ENCODE data around the gene ARID5B.
A peak's percentile ranks its signal among the peaks of the same experiment; 100 is the strongest.

ARID5B gene

DNA sequence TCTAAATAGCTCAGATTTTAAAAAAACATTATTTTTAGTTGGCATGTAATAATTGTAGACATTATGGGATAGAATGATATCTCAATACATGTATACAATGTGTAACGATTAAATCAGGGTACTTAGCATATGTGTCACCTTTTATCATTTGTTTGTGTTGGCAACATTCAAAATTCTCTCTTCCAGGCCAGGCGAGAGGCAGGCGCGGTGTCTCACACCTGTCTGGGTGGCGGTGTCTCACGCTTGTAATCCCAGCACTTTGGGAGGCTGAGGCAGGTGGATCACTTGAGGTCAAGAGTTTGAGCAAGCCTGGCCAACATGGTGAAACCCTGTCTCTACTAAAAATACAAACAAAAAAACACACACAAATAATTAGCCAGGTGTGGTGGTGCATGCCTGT, 215.4 kb downstream of the ARID5B start:
- Histone ChIP-seq H4K20me1 (ENCODE audit: insufficient read depth, low read length, poor library complexity, severe bottlenecking) (no peaks in the 10 kb centered on the region), H3K4me1 (ENCODE audit: insufficient read depth, low read length, poor library complexity, severe bottlenecking) (no peaks in the 10 kb centered on the region), H3K9ac (ENCODE audit: low read depth, low read length, poor library complexity, severe bottlenecking) (no peak overlapping the region), H3K27me3 (ENCODE audit: insufficient read depth, low read length, poor library complexity, severe bottlenecking) (no peaks in the 10 kb centered on the region), H3K36me3 (ENCODE audit: insufficient read depth, low read length) (no peaks in the 10 kb centered on the region), H3K4me2 (ENCODE audit: low read depth, low read length, poor library complexity, severe bottlenecking) (no peak overlapping the region), H3K79me2 (ENCODE audit: insufficient read depth, low read length) (no peaks in the 10 kb centered on the region), H3K9me3 (ENCODE audit: insufficient read depth, low read depth, low read length) (no peaks in the 10 kb centered on the region; the same call in 1 of the 2 replicates), H2AFZ (ENCODE audit: low read length) (no peak overlapping the region), H3K4me3 (ENCODE audit: low read length, poor library complexity, severe bottlenecking) (no peak overlapping the region), H3K9me2 (replicated peaks; ENCODE audit: low read depth, low read length) (no peaks in the 10 kb centered on the region), H3F3A (ENCODE audit: low read depth) (no peaks in the 10 kb centered on the region)
- TF ChIP-seq EZH2phosphoT487 (IDR thresholded peaks at IDR 0.05; ENCODE audit: borderline replicate concordance), result no peak
- TF ChIP-seq, protein P1, sequence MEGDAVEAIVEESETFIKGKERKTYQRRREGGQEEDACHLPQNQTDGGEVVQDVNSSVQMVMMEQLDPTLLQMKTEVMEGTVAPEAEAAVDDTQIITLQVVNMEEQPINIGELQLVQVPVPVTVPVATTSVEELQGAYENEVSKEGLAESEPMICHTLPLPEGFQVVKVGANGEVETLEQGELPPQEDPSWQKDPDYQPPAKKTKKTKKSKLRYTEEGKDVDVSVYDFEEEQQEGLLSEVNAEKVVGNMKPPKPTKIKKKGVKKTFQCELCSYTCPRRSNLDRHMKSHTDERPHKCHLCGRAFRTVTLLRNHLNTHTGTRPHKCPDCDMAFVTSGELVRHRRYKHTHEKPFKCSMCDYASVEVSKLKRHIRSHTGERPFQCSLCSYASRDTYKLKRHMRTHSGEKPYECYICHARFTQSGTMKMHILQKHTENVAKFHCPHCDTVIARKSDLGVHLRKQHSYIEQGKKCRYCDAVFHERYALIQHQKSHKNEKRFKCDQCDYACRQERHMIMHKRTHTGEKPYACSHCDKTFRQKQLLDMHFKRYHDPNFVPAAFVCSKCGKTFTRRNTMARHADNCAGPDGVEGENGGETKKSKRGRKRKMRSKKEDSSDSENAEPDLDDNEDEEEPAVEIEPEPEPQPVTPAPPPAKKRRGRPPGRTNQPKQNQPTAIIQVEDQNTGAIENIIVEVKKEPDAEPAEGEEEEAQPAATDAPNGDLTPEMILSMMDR (conservative IDR thresholded peaks at IDR 0.05; ENCODE audit: low read length), result no peak

DNA sequence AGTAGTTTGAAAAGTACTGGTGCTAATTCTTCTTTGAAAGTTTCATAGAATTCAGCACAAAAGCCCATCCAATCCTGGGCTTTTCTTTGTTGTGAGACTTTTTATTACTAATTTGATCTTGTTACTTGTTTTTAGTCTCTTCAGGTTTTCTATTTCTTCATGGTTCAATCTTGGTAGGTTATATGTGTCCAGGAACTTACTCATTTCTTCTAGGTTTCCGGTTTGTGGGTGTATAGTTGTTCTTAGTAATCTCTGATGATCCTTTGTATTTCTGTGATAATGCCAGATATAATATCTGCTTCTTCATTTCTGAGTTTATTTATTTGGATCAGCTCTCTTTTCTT, 219.7 kb downstream of the ARID5B start:
- Histone ChIP-seq H4K20me1 (ENCODE audit: insufficient read depth, low read length, poor library complexity, severe bottlenecking) (no peaks in the 10 kb centered on the region), H3K36me3 (ENCODE audit: insufficient read depth, low read length) (no peaks in the 10 kb centered on the region), H3F3A (ENCODE audit: low read depth) (no peaks in the 10 kb centered on the region), H3K4me1 (ENCODE audit: insufficient read depth, low read length, poor library complexity, severe bottlenecking) (no peaks in the 10 kb centered on the region), H3K27me3 (ENCODE audit: insufficient read depth, low read length, poor library complexity, severe bottlenecking) (no peaks in the 10 kb centered on the region), H3K9me3 (ENCODE audit: insufficient read depth, low read depth, low read length) (peaks cover 19% of the 10 kb centered on the region), H2AFZ (ENCODE audit: low read length) (no peak overlapping the region), H3K9ac (ENCODE audit: low read depth, low read length, poor library complexity, severe bottlenecking) (no peak overlapping the region), H3K4me2 (ENCODE audit: low read depth, low read length, poor library complexity, severe bottlenecking) (no peak overlapping the region), H3K9me2 (replicated peaks; ENCODE audit: low read depth, low read length) (no peaks in the 10 kb centered on the region), H3K4me3 (ENCODE audit: low read length, poor library complexity, severe bottlenecking) (no peak overlapping the region), H3K79me2 (ENCODE audit: insufficient read depth, low read length) (no peaks in the 10 kb centered on the region)
- TF ChIP-seq EZH2phosphoT487 (IDR thresholded peaks at IDR 0.05; ENCODE audit: borderline replicate concordance), result no peak
- TF ChIP-seq, protein P1 (conservative IDR thresholded peaks at IDR 0.05; ENCODE audit: low read length), result no peak

DNA sequence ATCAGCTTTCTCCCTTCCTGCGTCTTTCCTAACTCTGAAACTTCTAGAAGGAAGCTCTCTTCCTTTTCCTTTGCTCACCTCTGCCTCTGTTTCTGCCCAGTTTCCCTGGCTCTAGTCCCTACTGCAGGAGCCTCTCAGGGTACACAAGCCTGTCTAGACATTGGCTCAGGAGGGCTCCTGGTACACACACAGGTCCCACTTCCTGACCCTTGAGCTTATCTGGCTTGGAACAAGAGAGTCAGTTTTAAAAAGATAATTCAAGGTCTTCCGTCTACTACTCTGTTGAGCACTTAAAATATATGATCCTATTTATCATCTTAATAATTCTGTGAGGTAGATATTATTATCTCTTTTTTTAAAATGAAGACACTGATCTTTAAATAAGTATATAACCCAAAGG, 226.5 kb downstream of the ARID5B start:
- Histone ChIP-seq H3F3A (ENCODE audit: low read depth) (no peaks in the 10 kb centered on the region), H3K27me3 (ENCODE audit: insufficient read depth, low read length, poor library complexity, severe bottlenecking) (no peaks in the 10 kb centered on the region), H2AFZ (ENCODE audit: low read length) (peak overlapping the region; percentile 37; the same call in 1 of the 2 replicates), H4K20me1 (ENCODE audit: insufficient read depth, low read length, poor library complexity, severe bottlenecking) (no peaks in the 10 kb centered on the region), H3K9me3 (ENCODE audit: insufficient read depth, low read depth, low read length) (peaks cover 15% of the 10 kb centered on the region), H3K79me2 (ENCODE audit: insufficient read depth, low read length) (no peaks in the 10 kb centered on the region), H3K4me1 (ENCODE audit: insufficient read depth, low read length, poor library complexity, severe bottlenecking) (peaks cover 16% of the 10 kb centered on the region), H3K36me3 (ENCODE audit: insufficient read depth, low read length) (no peaks in the 10 kb centered on the region), H3K4me3 (ENCODE audit: low read length, poor library complexity, severe bottlenecking) (no peak overlapping the region), H3K4me2 (ENCODE audit: low read depth, low read length, poor library complexity, severe bottlenecking) (no peak overlapping the region), H3K9me2 (replicated peaks; ENCODE audit: low read depth, low read length) (no peaks in the 10 kb centered on the region), H3K9ac (ENCODE audit: low read depth, low read length, poor library complexity, severe bottlenecking) (no peak overlapping the region)
- no peak for TF ChIP-seq EZH2phosphoT487 (IDR thresholded peaks at IDR 0.05; ENCODE audit: borderline replicate concordance)
- TF ChIP-seq, protein P1 (conservative IDR thresholded peaks at IDR 0.05; ENCODE audit: low read length), result no peak
